ENCODE data around the gene NPEPL1. TPM values are rescaled to one million over a fixed set of nuclear protein-coding genes. Genes with fewer than 3 reads are reported as not detected.

NPEPL1 gene
- total RNA-seq, 4 donors from 2014 or later, result 24.9 to 49.8 (median 27.9) TPM

DNA sequence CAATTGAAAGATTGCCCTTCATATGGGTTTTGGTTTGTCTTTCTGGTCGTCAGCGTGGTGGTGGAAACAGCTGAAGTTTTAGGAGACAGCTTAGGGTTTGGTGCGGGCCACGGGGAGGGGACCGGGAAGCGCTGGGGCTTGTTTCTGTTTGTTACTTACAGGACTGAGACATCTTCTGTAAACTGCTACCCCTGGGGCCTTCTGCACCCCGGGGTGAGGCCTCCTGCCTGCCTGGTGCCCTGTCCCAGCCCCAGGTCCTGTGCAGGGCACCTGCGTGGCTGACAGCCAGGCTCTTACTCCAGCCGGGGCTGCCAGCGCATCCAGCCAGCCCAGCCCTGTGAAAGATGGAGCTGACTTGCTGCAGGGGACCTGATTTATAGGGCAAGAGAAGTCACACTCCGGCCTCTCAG lies 22.8 kb downstream of the NPEPL1 start:
- TF ChIP-seq, protein P1, sequence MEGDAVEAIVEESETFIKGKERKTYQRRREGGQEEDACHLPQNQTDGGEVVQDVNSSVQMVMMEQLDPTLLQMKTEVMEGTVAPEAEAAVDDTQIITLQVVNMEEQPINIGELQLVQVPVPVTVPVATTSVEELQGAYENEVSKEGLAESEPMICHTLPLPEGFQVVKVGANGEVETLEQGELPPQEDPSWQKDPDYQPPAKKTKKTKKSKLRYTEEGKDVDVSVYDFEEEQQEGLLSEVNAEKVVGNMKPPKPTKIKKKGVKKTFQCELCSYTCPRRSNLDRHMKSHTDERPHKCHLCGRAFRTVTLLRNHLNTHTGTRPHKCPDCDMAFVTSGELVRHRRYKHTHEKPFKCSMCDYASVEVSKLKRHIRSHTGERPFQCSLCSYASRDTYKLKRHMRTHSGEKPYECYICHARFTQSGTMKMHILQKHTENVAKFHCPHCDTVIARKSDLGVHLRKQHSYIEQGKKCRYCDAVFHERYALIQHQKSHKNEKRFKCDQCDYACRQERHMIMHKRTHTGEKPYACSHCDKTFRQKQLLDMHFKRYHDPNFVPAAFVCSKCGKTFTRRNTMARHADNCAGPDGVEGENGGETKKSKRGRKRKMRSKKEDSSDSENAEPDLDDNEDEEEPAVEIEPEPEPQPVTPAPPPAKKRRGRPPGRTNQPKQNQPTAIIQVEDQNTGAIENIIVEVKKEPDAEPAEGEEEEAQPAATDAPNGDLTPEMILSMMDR (IDR thresholded peaks at IDR 0.05), result no peak
- no peak for DNase-seq (ENCODE audit: low spot score)
- ATAC-seq (ENCODE audit: low FRiP score), result no peak

DNA sequence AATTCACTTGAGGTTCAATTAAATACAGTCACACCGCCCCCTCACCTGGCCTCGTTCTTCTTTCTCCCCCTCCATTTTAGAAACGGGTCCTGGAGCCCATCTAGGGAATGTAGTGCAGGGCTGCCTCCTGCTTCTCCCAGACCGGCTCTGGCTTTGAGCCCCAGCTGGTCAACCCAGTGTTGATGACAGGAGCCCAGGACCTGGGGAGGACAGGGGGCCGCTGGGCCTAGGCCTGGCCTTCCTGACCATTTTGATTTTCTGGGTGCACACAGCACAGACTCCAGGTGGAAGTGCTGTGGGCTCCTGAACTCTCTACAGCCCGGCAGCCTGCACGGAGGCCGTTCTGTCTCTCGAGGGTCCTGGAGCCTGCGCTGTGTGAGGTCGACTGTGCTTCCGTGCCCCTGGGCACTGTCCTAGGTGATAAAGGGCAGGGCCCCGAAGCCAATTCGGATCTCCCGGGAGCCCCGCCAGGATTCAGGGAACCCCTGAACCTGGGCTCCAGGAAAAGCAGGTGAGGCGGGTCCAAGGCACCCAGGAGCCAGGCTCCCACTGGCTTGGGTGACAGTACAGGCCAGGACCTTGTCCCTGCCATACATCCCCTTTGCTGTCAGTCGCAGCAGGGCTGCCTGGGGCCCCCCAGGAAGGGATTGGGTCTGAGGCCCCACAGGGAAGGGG lies 23.3 kb downstream of the NPEPL1 start:
- ATAC-seq (ENCODE audit: low FRiP score) (no peak), DNase-seq (ENCODE audit: low spot score) (no peak)
- TF ChIP-seq, protein P1 (IDR thresholded peaks at IDR 0.05), result no peak

DNA sequence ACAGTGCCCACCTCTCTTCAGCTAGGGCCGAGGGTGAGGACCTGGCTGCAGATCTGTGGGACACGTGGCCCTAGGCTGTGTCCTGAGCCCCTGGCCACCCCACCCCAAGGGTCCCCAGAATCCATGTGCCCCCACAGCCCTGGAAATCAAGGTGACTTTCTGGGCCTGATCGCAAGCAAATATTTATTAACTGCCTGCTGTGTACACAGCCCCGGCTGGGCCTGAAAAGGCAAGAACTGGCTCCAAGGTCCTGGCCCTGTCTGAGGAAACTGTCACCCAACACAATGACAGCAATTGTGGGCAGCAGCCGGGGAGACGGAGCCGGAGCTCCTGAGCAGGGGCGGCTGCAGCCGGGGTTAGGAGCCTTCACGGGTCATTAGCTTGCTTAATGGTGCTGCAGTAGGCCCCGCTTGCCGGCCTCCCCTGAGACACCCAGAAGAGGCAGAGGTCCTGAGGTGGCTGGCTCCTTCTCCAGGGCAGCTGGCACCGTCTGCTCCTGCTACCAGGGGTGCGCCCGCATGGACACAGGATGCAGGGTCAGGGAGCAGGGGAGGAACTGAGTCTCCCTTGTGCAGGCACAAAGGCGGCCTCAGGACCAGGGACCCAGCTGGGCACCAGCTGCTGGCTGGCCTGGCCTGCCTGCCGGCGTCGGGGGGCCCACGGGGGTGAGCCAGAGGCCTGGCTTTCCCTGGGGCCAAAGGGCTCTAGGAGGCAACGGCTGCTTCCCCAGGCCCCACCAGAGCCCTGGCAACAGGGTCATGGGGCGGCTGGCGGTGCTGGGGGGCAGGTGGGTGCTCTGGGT lies 24.1 kb downstream of the NPEPL1 start:
- TF ChIP-seq, protein P1 (IDR thresholded peaks at IDR 0.05), result no peak
- ATAC-seq (ENCODE audit: low FRiP score), result no peak
- no peak for DNase-seq (ENCODE audit: low spot score)

DNA sequence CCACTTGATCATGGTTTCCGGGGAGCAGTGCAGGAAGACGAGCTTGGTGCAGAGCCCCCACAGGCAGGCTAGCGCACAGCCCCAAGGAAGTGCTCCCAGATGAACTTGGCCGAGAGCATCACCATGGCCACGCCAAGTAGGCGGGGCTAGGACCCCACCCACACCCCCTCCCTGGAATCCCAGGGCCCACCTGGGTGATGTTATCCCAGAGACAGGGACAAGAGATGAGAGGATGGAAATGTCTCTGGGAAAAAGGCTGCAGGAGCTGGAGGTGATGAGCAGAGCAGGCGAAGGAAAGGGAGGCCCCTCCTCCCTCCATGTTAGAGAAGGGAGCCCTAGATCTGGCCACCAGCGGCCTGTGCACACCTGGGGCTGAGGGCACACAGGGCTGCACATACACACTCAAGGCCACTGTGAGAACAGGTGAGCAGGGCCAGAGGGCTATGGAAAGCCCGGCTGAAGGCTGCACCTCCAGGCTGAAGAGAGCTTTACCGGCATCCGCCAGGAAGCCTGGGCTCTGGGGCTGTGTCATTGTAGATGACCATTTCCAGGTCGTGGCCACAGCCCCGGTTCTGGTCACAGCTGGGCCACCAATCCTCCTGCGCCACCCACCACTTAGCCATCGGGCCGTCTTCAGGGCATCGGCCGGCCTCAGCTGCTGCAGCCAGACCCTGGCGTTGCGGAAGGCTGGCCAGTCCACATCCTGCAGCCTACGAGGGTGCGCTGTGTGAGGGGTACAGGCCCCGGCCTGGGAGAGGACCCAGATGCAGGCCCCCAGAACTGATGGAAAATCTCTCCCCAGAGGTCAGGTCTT lies 24.9 kb downstream of the NPEPL1 start:
- no peak for DNase-seq (ENCODE audit: low spot score)
- TF ChIP-seq, protein P1 (IDR thresholded peaks at IDR 0.05), result no peak
- ATAC-seq (ENCODE audit: low FRiP score), result no peak

DNA sequence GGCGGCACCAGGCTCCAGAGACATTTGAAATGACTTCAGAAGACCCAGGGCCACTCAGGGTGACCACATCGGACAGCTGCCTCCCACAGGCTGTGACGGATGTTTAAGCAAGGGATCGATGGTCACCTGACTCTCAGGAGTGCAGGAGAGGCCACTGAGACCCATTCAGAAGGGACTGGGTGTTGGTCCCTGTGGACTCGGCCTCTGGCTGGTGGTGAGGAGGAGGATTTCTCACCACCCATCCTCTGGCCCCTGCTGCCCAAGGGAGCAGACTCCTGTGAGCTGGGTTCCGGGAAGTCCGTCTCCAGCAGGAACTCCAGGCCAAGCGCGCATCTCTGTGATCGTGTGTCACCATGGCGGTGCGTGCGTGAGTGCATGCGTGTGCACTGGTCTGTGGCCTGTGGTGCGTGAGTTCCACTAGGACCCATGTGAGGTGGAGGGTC lies 25.5 kb downstream of the NPEPL1 start:
- ATAC-seq (ENCODE audit: low FRiP score), result no peak
- DNase-seq (ENCODE audit: low spot score), result no peak
- TF ChIP-seq, protein P1 (IDR thresholded peaks at IDR 0.05), result no peak

DNA sequence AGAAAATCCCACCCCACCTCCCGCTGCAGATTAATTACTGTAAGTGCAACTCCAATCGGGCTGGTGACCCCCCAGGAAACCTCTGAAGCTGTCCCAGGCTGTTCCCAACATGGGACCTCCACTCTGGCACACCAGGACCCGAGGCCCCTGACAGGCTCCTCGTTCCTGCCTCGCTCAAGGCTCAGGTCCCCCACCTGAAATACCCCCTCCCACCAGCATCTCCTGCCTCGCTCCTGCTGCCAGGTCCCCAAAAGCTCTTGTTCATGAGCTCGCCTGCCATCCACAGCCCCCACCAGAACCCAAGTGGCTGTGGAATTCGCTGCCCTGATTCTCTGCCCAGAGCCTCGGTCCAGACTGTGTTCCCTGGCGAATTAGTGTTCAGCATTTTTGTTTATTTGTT lies 26.1 kb downstream of the NPEPL1 start:
- ATAC-seq (ENCODE audit: low FRiP score) (no peak), DNase-seq (ENCODE audit: low spot score) (no peak)
- TF ChIP-seq, protein P1 (IDR thresholded peaks at IDR 0.05), result no peak
